Cerebellar cortex (tissue), 1 donor: ENCODE measurements around the gene ADAMTSL1.
"Not testable (repeated sequence)": the region's sequence is repeated elsewhere in the genome, so short reads cannot be mapped to it uniquely, and the experiment has no call there.

Experiments used
- DNase-seq: peaks from one replicate; pipeline ENCODE4 v3.0.0-alpha.2; 2015; ENCODE audit warnings: low spot score

ADAMTSL1 gene

DNA sequence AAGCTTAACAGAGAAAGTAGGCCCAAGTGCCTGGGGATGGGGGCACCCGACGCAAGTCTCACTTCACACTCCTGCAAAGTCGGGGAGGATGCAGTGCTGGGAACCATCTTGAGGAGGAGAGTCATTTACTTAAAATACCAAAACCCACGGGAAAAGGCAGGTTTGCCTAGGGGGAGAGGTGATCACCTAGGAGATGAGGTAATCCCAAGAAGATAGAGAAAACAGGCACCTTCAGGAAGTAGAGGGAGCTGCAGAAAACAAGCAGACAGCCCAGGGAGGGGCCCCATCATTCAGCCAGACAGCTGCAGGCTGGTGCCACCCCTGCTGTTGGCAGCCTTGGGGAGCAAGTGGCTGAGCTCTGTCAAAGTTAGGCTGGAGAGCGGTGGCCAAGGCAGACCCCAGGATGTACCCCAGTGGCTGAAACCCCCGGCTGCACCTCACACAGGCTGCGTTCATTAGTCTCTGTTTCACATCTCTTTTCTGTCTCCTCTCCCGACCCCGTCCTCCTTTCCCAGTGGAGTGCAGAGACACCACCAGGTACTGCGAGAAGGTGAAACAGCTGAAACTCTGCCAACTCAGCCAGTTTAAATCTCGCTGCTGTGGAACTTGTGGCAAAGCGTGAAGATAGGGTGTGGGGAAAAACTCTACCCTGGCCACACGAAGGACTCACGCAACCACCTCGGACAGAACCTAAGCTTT is 434.1 kb downstream of the ADAMTSL1 start:
- no peak for DNase-seq

DNA sequence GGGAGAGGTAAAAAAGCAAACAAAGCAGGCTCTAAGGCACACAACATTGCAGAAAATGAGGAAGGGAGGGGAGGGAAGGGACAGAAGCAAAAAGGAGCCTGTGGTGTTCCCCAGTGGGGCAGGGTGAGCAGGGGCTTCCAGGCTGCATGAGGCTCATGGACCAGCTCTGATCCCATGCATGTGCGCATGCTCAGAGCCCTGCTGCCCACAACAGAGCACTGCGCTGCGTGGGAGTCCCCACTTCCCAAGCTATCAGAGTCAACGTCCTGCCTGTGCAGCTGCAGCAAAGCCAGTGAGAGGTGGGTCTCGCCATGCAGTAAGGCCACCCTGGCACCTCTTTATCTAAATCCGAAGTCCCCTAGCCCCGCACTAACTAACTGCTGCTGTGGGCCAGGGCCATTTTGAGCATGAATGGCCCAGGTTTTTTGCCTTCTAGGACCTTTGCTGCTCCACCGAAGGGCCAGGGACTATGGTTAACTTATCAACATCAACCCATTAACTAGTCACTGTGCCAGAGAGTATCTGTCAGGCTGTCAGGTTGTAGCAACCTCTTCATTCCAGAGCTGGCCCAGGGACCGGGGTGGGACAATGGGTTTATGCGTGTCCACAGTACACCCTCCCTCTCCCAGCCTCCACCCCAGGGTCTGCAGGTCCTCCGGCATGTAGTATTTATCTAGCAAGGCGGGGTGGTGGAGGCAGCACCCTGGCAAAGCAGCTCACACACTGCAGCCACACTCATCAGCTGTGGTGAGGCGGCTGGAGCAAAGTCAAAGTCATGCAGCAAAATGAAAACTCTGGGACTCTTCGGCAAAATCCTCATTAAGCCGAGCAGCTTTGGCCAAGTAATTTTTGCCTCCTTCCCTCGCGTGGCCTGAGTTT is 435.4 kb downstream of the ADAMTSL1 start:
- DNase-seq: no peak

DNA sequence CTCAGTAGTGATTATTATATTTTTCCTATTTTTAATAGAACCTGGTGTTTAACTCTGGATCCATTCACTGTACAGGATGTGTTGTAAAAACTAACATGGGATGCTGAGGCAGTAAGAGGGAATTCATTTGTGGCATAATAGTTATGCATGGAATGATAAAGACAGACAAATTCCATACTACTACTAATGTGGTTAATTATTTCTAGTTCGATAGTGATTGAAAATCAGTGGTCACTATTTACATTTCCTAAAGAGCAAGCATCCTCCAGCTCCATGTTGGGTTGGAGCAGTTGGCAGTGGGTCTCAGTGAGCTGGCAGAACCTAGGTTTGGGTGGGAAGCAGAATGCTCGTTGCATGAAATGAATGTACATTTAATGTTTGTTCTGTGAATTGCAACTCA is 436.5 kb downstream of the ADAMTSL1 start:
- no peak for DNase-seq

DNA sequence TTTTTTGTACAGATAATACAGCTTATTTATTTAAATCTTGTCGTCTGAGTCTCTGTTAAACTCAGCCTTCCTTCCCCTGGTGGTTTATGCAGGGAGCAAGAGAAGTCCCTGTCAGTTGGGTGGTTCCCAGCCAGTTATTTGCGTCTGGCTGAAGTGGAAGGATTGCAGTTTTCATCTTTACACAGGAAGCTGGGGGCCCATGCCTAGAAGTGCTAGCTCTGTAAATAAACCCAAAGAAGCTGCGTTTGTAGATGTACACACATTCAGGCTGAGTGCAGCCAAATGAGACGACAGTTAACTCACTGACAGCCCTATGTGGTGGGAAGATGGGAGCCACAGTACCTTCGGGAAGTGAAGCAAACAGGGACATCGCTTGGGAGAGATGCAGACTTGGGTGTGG is 437.0 kb downstream of the ADAMTSL1 start:
- no peak for DNase-seq

DNA sequence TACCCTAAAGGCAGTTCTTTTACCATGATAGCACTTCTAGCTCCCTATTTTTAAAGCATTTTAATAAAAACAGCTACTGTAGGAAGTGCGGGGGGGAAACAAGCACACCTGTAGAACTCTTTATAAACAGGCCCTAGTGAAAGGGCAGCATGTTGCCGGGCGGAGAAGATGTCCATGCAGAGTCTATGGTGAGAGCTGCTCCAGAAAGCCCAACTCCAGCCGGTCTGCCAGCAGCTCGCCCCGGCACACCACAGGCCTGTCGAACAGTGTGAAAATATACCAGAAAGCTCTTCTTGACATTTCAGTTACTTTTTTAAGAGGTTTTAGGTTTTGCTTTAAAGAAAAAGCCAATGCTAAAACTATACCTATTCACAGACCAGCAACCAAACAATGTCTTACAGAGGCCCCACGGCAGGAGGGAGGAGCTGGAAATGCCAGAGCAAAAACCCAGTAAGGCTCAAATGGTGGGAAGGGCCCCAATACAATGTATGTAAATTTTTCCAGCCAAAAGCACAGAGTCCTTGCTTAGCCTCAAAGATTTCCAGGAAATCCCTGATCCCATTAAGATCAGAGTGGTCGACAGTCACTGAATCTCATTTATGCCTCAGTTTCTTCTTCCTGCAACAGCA is 437.9 kb downstream of the ADAMTSL1 start:
- DNase-seq: no peak

DNA sequence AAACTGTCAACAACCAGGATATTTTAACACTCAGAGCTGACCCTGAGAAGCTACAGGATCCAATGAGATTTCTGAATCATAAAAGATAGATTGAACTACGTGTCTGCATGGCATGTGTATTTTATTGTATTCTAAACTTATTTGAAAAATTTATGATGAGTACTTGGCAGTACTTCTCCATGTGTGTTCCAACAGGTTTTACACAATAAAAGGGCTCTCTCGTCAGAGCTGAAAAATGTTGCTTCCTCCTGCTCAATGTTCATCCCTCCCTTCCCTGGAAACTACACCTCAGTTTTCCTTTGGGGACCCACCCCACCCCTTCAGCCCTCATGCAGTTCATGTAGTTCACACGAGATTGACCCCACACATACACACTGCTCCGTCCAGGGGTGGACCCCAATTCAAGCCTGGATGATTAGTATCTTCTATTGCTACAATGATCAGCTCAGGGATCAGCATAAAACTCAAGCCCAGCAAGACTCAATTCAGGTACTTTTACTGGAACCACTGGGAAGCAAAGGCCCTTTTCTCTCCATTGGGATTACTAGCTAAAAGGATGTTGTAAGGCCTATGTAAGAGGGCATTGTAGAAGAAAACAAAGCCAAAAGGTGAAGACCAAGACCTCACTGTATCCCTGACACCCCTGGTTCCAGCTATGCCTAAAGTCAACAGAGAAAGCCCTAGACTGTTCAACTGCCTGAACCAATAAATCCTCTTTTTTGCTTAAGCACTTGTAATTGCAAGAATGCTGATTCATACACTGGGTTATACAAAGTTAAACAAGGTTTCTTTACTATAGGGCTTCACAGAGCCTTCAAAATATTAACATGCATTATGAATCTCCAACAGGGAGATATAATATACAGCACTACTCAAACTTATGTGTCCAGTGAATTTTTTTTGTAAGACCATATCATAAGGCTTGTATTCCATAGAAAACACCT is 446.5 kb downstream of the ADAMTSL1 start:
- no peak for DNase-seq

DNA sequence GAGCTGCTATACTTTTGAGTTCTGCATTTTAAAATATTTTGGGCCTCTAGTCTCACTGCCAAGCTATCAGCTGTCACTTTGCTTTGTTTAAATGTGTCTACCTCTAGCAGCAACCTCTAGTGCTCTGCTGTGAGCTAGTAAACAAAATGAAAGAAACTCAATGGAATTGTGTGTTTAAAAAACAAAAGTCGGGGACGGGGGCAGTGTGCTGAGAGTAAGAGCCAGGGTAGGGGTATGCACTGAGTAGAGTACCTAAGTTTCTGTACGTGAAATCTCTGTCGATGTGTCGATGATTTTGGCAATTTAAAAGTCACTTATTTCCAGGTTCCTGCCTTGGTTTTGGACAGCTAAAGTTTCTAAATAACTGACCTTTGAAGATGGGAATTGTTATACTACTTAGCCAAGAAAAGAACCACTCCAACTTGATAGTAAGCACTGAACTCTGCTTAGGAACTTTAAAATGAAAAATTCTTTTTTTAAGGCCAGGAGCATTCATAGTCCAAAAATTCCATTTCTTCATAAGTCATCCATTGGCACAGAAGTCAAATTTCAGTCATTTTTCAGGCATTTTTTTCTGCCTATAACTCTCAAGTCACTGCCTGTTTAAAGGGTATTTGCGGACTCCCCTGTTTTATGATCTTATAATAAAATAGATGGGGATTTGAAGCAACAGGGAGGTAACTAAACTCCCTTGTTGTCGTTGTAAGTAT is 447.6 kb downstream of the ADAMTSL1 start:
- DNase-seq: no peak

DNA sequence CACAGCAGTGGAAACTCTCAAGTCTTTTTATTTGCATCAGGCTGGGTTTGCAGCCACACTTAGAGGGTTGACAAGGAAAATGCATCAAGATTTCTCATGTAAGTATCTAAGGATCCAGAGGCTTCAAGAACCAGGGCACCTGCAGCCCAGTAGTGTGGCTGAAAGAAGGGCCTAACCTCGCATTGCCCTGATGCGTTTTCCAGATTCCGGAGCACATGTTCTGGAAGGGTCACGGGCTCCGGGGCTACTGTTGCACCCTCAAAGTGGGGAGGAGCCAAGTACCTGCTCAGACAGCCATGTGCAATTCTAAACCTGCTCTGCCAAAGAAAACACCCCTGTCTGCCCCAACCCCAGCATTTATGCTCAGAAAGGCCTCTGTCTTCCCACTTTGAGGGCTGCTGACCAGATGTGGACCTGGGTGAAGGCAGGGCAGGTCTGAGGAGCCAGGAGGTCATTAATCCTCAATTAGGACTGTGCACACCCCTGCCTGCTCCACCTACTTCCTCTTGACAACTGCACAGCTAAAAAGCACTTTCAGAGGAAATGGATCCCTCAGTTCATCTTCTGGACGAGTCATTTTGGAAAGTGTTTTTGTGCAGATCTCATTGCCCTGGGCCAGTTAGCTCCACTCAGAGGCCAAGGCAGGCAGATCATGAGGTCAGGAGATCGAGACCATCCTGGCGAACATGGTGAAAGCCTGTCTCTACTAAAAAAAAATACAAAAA is 448.4 kb downstream of the ADAMTSL1 start:
- no peak for DNase-seq

DNA sequence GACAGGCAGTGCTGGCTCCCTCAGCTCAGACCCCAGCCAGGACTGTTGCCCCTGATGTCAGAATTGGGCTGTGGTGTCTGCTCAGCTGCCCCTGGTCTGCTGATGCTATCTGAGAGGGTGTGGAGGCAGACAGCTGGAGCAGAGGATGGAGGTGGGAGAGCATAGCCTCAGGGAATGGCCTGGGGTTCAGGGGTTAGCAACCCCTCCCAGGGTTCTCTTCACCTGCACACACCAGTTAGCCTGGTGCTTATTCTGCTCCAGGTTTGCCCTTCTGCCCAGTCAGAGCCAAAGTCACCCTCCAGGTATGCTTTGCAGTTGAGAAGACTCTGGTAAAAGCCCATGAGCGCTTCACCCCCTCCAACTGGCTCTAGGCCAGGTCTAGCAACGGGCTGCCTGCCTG is 449.2 kb downstream of the ADAMTSL1 start:
- no peak for DNase-seq

DNA sequence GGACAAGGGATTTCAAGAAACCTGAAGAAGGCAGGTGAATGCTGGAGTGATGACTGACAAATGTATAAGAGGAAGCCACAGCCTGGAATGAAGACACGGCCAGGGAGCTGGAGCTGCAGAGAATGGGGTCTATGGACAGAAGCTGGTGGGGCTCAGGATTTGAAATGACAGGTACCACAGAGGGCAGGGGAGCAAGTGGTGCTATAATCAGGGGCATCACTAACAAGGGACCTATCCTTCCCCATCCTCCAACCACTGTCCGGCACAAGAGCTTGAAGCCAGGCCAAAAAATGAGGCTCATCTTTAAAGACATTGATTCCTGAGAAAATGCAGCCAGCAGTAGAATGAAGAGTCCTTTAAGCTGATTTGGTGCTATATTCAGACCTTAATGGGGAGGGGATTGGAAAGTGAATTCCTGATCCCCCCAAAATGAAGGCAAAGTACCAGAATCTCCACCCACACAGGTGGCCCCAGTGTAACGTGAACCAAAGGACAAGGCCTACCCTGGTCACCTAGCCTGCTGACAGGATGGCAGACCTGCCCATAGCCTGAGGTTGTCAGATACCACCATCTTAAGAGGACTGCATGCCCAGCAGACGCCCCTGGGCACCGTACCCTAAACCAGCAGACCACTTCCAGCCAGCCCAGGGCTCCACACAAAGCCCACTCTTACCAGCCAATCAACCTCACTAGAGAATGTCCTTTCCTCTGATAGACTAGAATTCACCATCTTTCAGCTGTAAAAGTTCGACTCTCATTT is 449.9 kb downstream of the ADAMTSL1 start:
- DNase-seq: no peak

DNA sequence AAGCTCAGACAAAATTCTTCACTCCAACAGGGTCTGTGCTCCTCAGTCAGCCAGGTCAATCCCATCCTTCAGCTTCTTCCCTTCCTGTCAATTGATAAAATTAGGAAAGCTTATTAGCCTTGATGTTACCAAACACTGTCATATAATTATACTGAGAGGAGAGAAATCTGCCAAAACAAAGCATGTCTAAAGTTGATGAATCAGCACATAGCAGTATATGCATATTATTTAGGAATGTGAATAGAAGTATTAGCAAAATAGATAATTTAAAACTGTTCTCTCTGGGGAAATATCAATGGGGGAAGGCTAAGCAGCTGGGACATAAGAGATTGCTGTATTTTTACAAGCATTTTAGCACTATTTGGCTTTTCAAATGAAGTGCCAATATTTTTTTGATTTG is 451.9 kb downstream of the ADAMTSL1 start:
- no peak for DNase-seq

DNA sequence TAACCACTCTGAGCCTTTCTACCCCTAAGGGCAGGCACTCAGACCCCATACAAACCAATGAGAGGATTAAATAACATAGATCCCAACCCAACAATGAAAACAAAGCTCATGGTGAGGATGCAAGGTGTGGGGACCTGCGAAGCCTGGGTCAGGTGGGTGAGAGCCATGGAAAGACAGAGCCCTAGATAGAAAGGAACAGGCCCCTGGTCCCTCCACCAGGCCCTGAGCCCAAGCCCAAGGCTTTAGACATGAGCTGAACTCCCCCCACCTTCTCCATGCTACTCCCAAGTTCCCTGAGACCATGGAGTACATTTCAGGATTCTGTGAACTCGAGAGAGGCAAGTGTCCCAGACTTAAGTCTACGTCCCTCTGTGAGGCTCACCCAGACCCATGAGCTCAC is 452.6 kb downstream of the ADAMTSL1 start:
- no peak for DNase-seq

DNA sequence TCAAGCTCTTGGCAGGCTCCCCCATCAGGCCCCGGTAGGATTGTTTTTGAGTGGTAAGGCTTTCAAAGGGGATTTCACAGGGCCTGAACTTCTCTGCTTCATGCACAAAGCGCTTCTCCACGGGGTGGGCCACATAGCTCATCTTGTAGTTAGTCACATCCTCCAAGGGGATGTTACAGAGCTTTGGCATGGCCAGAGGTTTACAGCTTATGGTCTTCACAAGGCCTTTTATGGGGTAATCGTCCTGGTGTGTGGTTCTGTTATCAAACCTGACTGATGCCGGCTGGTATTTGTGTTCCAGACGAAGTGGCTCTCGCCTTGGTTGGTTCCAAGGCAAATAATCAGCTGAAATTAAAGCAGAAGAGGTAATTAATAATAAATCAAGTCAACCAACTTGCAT is 454.8 kb downstream of the ADAMTSL1 start:
- no peak for DNase-seq

DNA sequence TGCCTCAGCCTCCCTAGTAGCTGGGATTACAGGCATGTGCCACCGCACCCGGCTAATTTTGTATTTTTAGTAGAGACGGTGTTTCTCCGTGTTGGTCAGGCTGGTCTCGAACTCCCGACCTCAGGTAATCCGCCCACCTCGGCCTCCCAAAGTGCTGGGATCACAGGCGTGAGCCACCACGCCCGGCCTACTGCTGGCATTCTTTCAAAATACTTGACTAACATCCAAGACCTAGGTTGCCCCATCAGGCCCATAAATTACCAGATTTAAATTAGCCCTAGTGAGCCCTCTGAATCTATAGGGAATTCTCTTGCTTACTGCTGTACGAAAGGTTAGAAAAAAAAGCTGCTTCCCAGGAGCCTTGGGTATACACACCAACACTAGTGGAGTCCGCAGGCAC is 456.7 kb downstream of the ADAMTSL1 start:
- DNase-seq: not testable (repeated sequence)

DNA sequence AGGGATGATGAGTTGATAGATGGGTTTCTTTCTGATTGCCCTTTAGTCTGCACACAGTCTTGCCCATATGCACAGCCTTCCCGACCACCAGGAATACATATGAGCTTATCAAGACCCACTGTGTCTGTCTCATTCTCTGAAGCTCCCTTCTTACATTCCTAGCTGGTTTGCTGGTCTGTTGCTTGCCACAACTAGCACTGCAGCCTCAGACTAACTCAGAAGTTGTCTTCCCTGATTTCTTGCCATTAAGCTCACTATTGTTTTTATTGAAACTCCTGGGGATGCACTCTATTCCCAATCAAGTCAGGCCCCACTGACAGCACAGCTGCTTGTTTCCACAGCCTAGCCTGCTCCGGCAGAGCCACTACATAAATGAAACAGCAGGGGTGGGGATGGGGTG is 461.6 kb downstream of the ADAMTSL1 start:
- no peak for DNase-seq

DNA sequence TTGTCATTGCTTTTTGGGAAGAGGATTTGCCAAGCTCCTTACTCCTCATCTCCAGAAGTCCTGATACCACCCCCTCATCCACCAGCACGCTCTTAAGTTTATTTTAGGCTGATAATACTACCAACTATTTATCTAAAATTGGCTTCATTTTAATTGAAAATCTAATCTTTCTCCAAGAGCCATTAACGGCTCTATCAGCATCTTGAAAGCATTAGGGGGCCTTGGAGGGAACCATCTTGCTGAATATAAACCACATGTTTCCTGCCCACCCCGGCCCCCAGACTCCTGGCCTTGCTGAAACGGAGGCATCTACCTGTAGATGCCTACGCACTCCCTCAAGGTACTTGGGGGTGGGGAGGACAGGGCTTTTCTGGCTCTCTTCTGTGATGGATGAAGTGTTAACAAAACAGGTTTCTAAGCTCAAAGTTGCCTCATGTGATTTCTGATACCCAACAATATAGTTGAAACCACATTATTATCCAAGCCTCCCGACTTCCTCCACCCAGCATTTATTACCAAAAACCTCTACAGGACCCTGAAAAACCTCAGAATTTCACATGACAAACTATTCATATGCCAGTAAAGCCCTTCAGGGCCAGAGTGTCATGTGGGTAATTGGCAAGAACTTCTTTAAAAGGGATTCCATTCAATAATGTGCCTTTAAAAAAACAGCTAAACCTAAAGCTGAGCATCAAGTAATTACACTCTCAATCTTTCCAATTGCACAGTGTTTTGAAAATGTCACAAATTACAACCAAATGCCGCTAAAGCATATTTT is 462.3 kb downstream of the ADAMTSL1 start:
- DNase-seq: no peak

DNA sequence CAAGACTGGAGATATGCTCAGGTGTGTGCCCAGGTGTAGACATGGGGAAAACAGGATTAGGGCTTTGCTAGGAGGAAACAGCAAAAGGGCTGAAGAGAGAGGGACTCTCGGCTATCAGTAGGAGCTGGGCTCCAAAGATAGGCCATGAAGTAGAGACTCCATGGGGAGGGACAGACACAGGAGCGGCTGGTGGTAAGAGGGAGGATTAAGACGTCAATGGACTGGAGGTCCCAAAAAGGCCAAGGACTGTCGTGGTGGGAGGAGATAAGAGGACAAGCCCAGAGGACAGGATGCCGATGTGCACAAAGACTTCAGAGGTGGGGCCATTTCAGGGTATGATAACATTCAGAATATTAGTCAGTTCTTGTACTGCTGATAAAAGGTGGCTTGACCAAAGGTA is 466.0 kb downstream of the ADAMTSL1 start:
- no peak for DNase-seq

DNA sequence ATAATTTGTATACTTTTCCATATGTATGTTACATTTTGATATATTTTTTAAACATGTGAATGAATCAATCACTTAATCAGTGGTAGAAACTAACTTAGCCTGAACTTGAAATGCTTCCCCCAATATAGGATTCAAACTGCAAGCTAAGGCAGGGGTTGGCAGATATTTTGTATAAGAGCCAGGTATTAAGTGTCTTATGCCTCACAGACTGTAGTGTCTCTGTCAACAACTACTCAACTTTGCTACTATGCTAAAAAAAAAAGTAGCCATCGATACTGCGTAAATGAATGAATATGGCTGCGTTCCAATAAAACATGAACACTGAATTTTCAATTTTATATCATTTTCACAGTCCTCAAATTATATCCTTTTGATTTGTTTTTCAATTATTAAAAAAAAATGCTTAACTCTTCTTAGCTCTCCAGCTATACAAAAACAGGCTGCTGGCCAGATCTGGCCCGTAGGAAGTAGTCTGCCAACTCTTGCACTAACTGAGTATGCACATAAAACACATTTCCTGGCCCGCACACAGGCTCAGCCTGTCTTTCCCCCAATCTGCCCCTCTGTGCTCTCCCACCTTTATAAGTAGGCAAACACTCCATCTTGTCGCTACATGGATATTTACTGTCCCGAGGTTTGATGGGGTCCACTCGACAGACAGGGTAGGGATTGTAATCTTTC is 467.2 kb downstream of the ADAMTSL1 start:
- DNase-seq: no peak
